GM19455 (cell line): ENCODE data around the gene C16orf89.
A peak's percentile ranks its signal among the peaks of the same experiment; 100 is the strongest.
"Not testable (repeated sequence)": the region's sequence is repeated elsewhere in the genome, so short reads cannot be mapped to it uniquely, and the experiment has no call there.

Experiments
- ATAC-seq: cut with Tn5 transposase; IDR thresholded peaks from one replicate; pipeline ENCODE4 v1.9.1; 2021; ENCODE audit not compliant: unreplicated experiment

The C16orf89 gene

DNA sequence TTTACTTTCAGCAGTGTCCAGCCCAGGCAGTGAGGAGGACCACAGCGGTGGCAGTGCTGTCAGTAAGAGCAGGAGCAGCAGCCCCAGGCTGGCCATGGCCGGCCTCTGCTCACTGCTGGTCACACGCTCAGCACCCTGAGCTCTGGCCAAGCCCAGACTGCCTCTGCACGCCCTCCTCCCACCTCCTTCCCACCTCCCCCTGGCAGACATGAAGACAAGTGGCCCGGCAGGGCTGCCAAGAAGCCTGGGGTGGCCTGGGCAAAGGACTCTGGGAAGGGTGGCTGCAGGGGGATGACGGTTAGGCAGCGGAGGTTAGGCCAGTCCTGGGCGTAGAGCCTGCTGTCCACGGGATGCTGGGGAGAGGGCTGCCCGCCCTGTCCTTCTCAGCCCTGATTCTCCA, at the start of gene C16orf89:
C16orf89 (minus strand) TSS at position 144 of the 400 bp plus-strand sequence; CDS start at position 96, 48 bp downstream.
- ATAC-seq: no peak

DNA sequence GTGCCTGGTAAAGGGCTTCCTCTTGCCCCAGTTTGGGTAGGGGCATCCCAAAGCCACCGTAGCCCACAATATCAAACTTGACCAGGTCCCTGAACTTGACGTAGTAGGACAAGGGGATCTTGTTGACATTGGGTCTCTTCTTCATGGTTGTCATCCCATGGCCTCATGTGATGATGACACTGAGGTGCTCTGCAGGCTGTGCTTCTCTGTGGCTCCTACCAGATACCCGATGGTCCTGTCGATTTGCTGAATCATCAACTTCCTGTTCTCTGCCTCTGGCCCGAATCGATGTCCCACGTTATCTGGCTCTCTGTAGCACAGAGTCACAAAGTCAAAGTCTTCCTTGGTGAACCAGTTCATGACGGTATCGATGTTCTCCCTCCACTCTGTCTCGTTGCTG, 45.2 kb upstream of the C16orf89 start:
- ATAC-seq: not testable (repeated sequence)

- ATAC-seq: no peak
Measured at GRCh38 chr16:5108505-5109158, 42.9 kb upstream of the C16orf89 start.

GRCh38 chr16:5105039-5105438, 39.3 kb upstream of the C16orf89 start:
- ATAC-seq: not testable (repeated sequence)

DNA sequence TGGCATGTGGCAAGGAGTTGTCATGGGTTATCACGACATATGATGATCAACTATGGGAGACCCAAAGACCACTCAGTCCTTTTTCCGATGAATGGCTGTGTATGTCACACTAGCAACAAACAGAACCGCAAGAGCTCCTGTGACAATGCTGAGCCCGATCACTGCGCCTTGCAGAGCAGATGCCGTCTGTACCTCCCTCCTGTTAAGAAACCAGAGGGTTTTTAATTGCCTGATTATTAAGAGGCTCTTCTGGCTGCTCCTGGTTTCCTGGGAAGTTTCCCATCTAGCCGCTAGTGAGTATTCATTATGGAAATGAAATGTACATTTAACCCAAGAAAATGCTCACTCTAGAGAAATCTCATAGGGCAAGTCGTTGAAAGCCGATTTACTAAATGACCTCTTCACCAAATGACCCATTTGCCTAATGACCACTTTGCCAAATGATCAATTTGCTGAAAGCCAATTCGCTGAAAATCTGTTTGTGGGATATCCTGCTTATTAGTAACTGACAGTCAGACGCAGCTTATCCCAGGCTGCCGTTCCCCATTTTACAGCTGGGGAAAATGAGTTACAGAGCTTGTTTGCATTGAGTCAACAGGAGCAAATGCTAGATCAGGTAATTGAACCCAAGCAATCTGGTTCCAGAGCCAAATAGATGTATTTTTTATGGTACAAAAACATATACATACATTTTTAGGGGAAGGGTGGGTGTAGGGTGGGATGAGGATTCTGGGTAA, 37.7 kb upstream of the C16orf89 start:
- not testable (repeated sequence) for ATAC-seq

DNA sequence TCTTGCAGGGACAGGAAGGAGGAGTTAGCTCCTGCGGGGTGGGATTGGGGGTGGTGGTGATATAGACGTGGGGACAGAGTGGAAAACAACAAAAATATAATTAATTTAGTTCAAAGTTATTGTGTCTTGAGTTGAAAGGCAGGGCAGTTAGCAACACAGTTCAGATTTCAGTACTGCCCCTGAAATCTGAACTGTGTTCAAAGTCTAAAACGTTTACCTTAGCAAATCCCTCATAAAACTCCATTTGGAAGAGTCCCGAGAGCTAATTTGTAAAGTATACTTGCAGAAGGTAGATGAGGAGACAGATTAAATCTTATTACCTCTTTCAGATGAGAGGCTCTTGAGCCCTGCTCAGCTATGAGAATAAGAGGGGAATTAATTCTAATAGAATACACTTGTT, 33.4 kb upstream of the C16orf89 start:
- not testable (repeated sequence) for ATAC-seq

DNA sequence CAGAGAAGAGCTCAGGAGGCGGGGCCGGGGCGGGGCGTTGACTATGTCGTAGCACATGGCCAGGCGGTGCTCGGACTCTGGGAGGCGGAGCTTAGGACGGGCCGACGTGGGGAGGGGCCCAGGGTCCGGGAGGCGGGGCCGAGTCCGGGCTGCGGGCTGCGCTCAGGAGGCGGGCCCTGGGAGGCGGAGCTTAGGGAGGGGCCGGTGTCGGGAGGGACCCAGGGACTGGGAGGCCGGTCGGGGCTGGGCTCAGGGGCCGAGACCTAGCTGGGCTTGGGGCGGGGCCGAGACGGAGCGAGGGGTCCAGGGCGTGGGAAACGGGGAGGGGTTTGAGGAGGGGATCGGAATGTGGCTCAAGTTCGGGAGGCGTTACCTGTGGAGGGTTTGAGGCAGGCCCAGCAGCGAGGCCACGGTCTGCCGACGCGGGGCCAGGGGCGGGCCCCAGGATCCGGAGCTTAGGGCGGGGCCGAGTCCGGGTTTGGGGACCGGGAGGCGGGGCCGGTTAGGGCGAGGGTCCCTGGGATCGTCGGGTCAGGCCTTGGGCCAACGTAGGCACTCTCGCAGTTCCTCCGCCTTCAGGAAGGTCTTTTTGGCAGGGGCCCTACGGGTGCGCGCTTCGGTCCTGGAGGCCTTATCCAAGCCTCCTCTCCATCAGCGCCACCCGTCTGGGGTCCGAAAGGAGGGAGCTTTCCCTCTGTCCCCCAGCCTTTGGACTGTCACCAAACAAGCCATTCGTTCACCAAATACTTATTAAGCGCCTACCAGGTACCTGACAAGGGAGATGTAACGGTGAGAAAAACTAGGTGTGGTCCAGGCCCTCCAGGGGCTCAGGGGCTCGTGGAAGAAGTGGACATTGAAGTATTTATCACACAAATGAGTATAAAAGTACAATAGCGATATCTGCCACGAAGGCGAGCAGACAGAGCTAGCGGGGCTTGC, 32.7 kb upstream of the C16orf89 start:
- peak; percentile 62 for ATAC-seq

DNA sequence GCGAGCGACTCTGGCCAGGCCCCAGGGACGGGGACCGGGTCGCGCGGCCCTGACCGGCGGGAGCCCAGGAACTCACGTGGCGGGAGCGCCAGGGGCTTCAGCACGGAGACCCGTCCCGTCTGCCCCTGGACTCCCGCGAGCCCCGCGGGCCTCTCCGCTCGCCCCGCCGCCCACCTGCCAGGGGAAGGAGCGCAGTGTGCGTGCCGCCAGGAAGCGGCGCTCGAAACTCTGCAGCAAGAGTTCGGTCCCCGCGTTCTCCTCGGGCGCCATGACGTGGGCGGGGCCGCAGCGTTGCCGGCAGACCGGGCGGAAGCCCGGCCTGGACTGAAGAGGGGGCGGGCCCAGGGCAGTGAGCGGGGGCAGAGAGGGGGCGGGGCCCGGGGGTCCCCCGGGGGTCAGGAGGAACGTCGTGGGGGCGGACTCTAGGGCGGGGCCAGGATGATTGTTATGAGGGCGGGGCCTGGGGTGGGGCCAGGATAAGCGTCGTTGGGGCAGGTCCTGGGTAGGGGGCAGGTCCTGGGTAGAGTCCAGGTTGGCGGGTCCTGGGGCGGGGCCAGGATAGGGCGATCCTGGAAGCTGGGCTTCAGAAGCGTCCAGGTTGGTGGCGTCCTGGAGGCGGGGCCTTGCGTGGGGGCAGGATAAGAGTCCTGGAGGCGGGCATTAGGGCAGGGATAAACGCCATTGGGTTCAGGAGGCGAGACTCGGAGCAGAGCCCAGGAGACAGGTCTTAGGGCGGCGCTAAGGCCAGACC, 31.9 kb upstream of the C16orf89 start, which contains the start of gene EEF2KMT:
EEF2KMT (minus strand) TSS at position 326 of the 751 bp plus-strand sequence; CDS start at position 270, 56 bp downstream.
- peak; percentile 95 for ATAC-seq

- not testable (repeated sequence) for ATAC-seq
Measured at GRCh38 chr16:5097061-5097469, 31.3 kb upstream of the C16orf89 start.

- ATAC-seq: not testable (repeated sequence)
Measured at GRCh38 chr16:5096437-5097060, 30.8 kb upstream of the C16orf89 start.

- not testable (repeated sequence) for ATAC-seq
Measured at GRCh38 chr16:5095145-5095830, 29.5 kb upstream of the C16orf89 start.

DNA sequence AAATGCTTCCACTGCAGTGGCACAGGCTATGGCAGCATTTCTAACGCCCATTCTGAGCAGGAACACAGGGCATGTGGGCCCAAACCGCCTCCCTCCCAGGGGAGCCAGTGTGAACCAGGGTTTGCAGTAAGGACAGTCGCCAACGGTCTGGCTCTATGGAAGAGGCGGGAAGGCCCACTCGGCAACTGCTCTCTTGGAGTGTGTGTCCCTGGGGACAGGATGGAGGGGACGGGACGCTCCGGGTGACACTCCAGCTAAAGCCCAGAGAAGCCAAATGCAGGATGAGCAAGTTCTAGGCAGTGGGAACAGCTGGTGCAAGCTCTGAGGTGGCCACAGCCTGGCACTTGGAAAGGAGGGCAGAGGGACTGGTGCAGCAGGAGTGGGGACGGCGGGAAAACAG, 28.0 kb upstream of the C16orf89 start:
- ATAC-seq: not testable (repeated sequence)

DNA sequence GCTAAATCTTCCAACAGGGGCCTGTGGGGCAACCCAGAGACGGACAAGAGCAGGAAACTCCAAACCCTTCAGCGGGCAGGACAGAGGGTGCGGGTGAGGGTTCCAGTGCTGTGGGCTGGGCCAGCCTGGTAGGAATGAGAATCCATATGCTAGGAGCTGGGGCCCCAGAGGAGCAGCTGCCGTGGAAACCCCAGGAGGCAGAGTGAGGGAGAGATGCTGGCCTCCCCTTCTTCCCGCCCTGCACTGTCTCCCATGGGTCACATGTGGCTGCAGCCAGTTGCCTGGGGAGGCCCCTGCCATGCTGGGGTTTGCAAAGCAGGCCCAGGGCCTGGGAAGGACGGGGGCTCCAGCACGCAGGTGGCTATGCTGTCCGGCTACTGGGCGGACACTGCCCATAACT, 27.3 kb upstream of the C16orf89 start:
- ATAC-seq: not testable (repeated sequence)

DNA sequence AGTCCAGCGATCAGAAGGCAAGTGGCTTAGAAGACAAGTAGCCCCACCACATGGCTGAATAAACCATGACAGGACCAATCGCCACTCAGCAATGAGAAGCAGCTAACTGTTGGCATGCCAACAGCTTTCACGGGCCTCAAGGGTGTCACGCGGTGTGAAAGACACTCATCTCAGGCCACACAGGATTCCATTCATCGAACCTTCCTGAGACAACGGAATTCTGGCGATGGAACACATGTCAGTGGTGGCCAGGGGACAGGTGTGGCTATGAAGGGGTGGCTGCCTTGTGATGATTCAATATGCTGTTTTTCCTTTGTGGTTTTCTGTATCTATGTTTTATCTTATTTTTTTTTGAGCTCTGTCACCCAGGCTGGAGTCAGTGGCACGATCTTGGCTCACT, 24.8 kb upstream of the C16orf89 start:
- not testable (repeated sequence) for ATAC-seq

DNA sequence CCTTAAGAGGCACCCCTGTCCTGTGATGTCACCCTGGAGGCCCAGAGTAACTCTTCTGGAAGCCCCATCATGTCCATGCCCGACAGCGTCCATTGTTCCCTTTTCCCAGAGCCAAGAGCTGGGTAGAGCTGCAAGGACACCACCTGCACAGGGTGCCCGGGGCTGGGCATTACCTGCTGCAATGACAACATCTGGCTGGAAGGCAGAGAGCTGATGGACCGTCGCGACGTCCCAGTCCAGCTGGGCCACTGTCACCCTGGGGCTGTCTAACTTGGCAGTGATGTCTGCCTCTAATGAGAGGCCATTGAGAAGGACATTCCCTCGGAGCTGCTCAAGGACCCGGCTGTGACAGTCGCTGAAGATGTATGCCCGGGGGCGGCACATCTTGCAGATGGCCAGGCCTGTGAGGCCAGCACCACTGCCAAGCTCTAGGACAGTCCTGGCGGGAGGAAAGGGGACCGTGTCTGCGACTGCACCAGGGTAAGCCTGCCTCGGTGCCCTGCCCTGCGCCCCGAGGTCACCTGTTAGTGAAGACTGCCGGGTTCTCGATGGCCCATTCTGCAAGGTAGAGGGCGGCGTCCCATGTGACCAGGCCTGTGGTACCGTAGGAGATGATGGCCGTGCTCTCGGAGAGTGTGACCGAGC, 24.3 kb upstream of the C16orf89 start:
- ATAC-seq: not testable (repeated sequence)

DNA sequence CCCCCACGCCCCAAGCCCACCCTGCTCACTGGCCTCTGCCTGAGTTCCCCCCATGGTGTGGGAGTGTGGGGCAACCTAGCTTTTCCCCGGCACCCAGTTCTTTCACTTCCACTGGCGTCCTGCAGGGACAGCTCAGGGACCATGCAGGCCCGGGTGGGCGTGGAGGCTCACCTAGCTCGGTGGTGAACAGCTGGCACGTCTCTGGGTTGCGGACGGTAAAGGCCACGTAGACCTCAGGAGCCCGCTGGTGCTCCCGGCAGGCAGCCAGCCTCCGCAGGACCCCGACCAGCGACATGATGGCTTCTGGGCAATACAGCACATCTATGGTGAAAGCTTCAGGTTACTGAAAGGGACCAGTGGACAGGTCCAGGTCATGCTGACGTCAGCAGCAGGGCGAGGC, 23.2 kb upstream of the C16orf89 start:
- ATAC-seq: not testable (repeated sequence)

- not testable (repeated sequence) for ATAC-seq
Measured at GRCh38 chr16:5088086-5088790, 22.5 kb upstream of the C16orf89 start.

GRCh38 chr16:5085716-5086115, 20.0 kb upstream of the C16orf89 start:
- not testable (repeated sequence) for ATAC-seq
